CD4-positive, alpha-beta T cell treated with Interleukin-15 for 1 hour (primary cell): ENCODE measurements around the gene TFR2.

Source experiments
- DNase-seq: peaks from one replicate; pipeline ENCODE4 v3.0.0-alpha.2; 2020

Gene TFR2

GRCh38 chr7:100570954-100571828 lies 70.2 kb downstream of the TFR2 start:
- no peak for DNase-seq
